ENCODE data around the gene PLOD1. TPM values are rescaled to one million over a fixed set of nuclear protein-coding genes. Genes with fewer than 3 reads are reported as not detected.

The PLOD1 gene
- total RNA-seq, 1 donor from 2014 or later, result 204 TPM

GRCh38 chr1:11991969-11992676 lies 57.6 kb downstream of the PLOD1 start:
- peaks cover 57% of the 10 kb centered on the region for H3K36me3 Mint-ChIP-seq (ENCODE audit: unreplicated experiment)
- H3K9me3 Mint-ChIP-seq (ENCODE audit: unreplicated experiment), result no peaks in the 10 kb centered on the region
- no peak for DNase-seq (ENCODE audit: extremely low spot score, unreplicated experiment)
- H3K4me3 Mint-ChIP-seq (ENCODE audit: unreplicated experiment), result no peak overlapping the region
- H3K27ac Mint-ChIP-seq (ENCODE audit: unreplicated experiment), result no peak overlapping the region
- no peaks in the 10 kb centered on the region for H3K27me3 Mint-ChIP-seq (ENCODE audit: unreplicated experiment)
- TF ChIP-seq CTCF (IDR thresholded peaks at IDR 0.05), result no peak
- no peaks in the 10 kb centered on the region for H3K4me1 Mint-ChIP-seq (ENCODE audit: unreplicated experiment)

- Mint-ChIP-seq H3K4me3 (ENCODE audit: unreplicated experiment) (no peak overlapping the region), H3K4me1 (ENCODE audit: unreplicated experiment) (no peaks in the 10 kb centered on the region), H3K27ac (ENCODE audit: unreplicated experiment) (no peak overlapping the region), H3K27me3 (ENCODE audit: unreplicated experiment) (no peaks in the 10 kb centered on the region), H3K9me3 (ENCODE audit: unreplicated experiment) (no peaks in the 10 kb centered on the region), H3K36me3 (ENCODE audit: unreplicated experiment) (peaks cover 57% of the 10 kb centered on the region)
- no peak for DNase-seq (ENCODE audit: extremely low spot score, unreplicated experiment)
- no peak for TF ChIP-seq CTCF (IDR thresholded peaks at IDR 0.05)
Measured at GRCh38 chr1:11997081-11997850, 62.7 kb downstream of the PLOD1 start.

- no peak for TF ChIP-seq CTCF (IDR thresholded peaks at IDR 0.05)
- DNase-seq (ENCODE audit: extremely low spot score, unreplicated experiment), result no peak
- Mint-ChIP-seq H3K36me3 (ENCODE audit: unreplicated experiment) (peaks cover 64% of the 10 kb centered on the region), H3K4me1 (ENCODE audit: unreplicated experiment) (no peaks in the 10 kb centered on the region), H3K27ac (ENCODE audit: unreplicated experiment) (no peak overlapping the region), H3K9me3 (ENCODE audit: unreplicated experiment) (no peaks in the 10 kb centered on the region), H3K4me3 (ENCODE audit: unreplicated experiment) (no peak overlapping the region), H3K27me3 (ENCODE audit: unreplicated experiment) (no peaks in the 10 kb centered on the region)
Measured at GRCh38 chr1:11998636-11999035, 64.1 kb downstream of the PLOD1 start.

- TF ChIP-seq CTCF (IDR thresholded peaks at IDR 0.05), result no peak
- Mint-ChIP-seq H3K27me3 (ENCODE audit: unreplicated experiment) (no peaks in the 10 kb centered on the region), H3K9me3 (ENCODE audit: unreplicated experiment) (no peaks in the 10 kb centered on the region), H3K4me1 (ENCODE audit: unreplicated experiment) (no peaks in the 10 kb centered on the region), H3K36me3 (ENCODE audit: unreplicated experiment) (peaks cover 65% of the 10 kb centered on the region), H3K4me3 (ENCODE audit: unreplicated experiment) (no peak overlapping the region), H3K27ac (ENCODE audit: unreplicated experiment) (no peak overlapping the region)
- no peak for DNase-seq (ENCODE audit: extremely low spot score, unreplicated experiment)
Measured at GRCh38 chr1:11999236-11999635, 64.7 kb downstream of the PLOD1 start.

- Mint-ChIP-seq H3K27me3 (ENCODE audit: unreplicated experiment) (no peaks in the 10 kb centered on the region), H3K4me1 (ENCODE audit: unreplicated experiment) (no peaks in the 10 kb centered on the region), H3K27ac (ENCODE audit: unreplicated experiment) (peak overlapping the region; percentile 50), H3K36me3 (ENCODE audit: unreplicated experiment) (peaks cover 64% of the 10 kb centered on the region), H3K9me3 (ENCODE audit: unreplicated experiment) (no peaks in the 10 kb centered on the region), H3K4me3 (ENCODE audit: unreplicated experiment) (no peak overlapping the region)
- peak; percentile 52 for TF ChIP-seq CTCF (IDR thresholded peaks at IDR 0.05)
- DNase-seq (ENCODE audit: extremely low spot score, unreplicated experiment), result no peak
Measured at GRCh38 chr1:12001249-12001917, 66.9 kb downstream of the PLOD1 start.
